ENCODE measurements around the gene MB. TPM values are rescaled to one million over a fixed set of nuclear protein-coding genes. Genes with fewer than 3 reads are reported as not detected.

Gene MB
- 6.3 to 8.7 TPM (median 7.7 TPM) in 5 replicates for total RNA-seq (2022; extraction: Qiagen RNA extraction)

DNA sequence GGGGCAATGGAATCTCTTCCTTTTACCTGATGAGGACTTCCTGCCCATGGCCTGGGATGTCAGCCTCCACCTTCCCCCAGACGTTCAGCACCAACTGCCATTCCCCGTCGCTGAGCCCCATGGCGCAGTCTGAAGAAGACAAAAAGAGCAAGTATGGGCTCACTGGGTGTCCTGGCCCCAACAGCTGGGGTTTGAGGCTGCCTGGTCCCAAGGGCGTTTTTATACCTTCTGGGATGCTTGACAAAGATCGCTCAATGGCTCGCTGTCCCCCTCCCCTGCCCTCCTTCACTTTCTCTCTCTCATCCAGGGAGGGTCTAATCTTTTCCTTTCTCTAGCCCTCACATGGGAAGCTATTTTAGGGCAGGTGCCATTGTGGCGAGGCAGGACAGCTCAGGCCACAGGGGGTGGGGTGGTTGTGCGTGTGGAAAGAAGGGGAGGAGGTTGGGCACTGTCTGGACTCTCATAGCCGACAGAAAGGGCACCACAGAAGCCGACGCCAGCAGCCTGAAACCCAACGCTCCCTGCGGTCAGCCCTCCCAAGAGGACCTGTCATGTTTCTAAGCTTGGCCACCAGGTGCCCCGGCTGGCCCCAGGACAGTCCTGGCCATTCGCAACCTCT is at the start of gene MB:
TSS of gene MB (minus strand) at position 193 of the 619 bp plus-strand sequence. CDS start at position 121, 72 bp downstream.

GRCh38 chr22:35648066-35649025 is 31.2 kb upstream of the MB start, which contains the start of gene APOL6:
Gene APOL6 (plus strand): TSS chr22:35648446. CDS start chr22:35656426, 7,980 bp downstream.

Other genes with a start within 250 kb of the MB start
- gene HMOX1, start 236.2 kb downstream of the MB start, total RNA-seq (2022; extraction: Qiagen RNA extraction) = 324 to 482 TPM (median 344 TPM) in 5 replicates
- 62.2 to 95.3 TPM (median 79.5 TPM) in 5 replicates for gene MCM5, start 217.2 kb downstream of the MB start, total RNA-seq (2022; extraction: Qiagen RNA extraction)
- 0.65 to 0.80 TPM (median 0.67 TPM) in 5 replicates for gene RASD2, start 76.5 kb downstream of the MB start, total RNA-seq (2022; extraction: Qiagen RNA extraction)
- 1.1 to 1.7 TPM (median 1.2 TPM) in 5 replicates for gene APOL6, start 31.1 kb upstream of the MB start, total RNA-seq (2022; extraction: Qiagen RNA extraction)
- gene APOL5, start 100.5 kb upstream of the MB start, total RNA-seq (2022; extraction: Qiagen RNA extraction) = not detected in 5 replicates

All from A549 treated with AZD2906 at 1 μM for 4 hours (cell line).